Measurements from ENCODE around the gene FRAT1.

DNA sequence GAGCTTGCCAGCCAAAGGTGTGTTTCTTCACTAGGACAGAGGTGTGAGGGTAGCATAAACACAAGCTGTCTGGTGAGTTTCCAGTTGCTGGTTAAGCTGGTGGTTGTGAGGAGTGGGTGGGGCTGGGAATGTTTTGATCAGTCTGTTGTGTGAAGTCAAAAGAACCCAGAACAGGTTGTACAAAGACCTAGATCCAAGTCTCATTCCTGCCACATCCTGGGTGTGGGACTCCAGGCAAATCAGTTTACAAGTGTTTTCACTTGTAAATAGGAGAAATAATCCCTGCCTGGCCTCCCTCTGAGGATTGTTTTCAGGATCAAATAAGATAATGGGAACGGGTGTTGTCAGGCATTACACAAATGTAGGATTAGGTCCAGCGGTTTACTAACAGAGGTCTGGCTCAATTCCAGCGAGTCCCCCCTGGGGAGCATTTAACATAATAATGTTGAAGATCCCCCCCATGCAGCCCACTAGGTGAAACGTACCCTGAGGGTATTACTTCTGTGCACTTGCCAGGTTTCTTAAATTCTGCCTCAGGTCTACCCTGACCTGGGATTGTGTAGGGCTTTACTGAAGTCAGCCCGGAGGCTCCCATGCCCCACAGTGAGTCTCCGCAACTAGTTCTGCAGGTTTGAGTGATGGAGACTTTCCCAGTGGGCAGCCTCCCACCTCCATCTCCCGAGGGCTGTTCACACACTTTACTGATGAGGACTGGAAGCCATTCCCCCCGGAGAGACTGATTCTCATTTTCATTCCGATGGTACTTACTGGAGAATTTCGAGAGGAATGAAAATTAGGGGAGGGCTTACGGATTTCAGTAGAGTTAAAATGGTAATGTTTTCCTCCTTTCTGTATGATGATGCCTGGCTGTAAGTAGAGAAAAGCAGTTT is 18.1 kb downstream of the FRAT1 start:
- TF ChIP-seq, protein P1, sequence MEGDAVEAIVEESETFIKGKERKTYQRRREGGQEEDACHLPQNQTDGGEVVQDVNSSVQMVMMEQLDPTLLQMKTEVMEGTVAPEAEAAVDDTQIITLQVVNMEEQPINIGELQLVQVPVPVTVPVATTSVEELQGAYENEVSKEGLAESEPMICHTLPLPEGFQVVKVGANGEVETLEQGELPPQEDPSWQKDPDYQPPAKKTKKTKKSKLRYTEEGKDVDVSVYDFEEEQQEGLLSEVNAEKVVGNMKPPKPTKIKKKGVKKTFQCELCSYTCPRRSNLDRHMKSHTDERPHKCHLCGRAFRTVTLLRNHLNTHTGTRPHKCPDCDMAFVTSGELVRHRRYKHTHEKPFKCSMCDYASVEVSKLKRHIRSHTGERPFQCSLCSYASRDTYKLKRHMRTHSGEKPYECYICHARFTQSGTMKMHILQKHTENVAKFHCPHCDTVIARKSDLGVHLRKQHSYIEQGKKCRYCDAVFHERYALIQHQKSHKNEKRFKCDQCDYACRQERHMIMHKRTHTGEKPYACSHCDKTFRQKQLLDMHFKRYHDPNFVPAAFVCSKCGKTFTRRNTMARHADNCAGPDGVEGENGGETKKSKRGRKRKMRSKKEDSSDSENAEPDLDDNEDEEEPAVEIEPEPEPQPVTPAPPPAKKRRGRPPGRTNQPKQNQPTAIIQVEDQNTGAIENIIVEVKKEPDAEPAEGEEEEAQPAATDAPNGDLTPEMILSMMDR (IDR thresholded peaks at IDR 0.05; ENCODE audit: poor library complexity): no peak
- TF ChIP-seq EZH2 (IDR thresholded peaks at IDR 0.05; ENCODE audit: borderline replicate concordance): no peak
- TF ChIP-seq EZH2phosphoT487 (IDR thresholded peaks at IDR 0.05; ENCODE audit: low read depth, severe bottlenecking, unreplicated experiment): no peak
